GM12875 (cell line): ENCODE data around the gene C1QTNF3.
"Not testable (repeated sequence)": the region's sequence is repeated elsewhere in the genome, so short reads cannot be mapped to it uniquely, and the experiment has no call there.

Experiments used
- H3K4me3 ChIP-seq: one replicate; pipeline ENCODE4 v1.5.1; 2011; ENCODE audit warnings: low read depth, low read length, control low read depth
- CTCF ChIP-seq: IDR thresholded peaks from 2 replicates; pipeline ENCODE4 v1.5.1; 2011; ENCODE audit warnings: low read depth, mild to moderate bottlenecking, control low read depth, inconsistent platforms, low read length, moderate library complexity, borderline replicate concordance; ENCODE audit not compliant: insufficient read depth

Gene C1QTNF3

GRCh38 chr5:34035756-34036155, 7.3 kb downstream of the C1QTNF3 start:
- H3K4me3 ChIP-seq: no peak overlapping the region
- TF ChIP-seq CTCF: no peak

GRCh38 chr5:34034534-34035327, 8.3 kb downstream of the C1QTNF3 start:
- H3K4me3 ChIP-seq: no peak overlapping the region
- no peak for TF ChIP-seq CTCF

- no peak for TF ChIP-seq CTCF
- H3K4me3 ChIP-seq: no peak overlapping the region
Measured at GRCh38 chr5:34031966-34032365, 11.0 kb downstream of the C1QTNF3 start.

DNA sequence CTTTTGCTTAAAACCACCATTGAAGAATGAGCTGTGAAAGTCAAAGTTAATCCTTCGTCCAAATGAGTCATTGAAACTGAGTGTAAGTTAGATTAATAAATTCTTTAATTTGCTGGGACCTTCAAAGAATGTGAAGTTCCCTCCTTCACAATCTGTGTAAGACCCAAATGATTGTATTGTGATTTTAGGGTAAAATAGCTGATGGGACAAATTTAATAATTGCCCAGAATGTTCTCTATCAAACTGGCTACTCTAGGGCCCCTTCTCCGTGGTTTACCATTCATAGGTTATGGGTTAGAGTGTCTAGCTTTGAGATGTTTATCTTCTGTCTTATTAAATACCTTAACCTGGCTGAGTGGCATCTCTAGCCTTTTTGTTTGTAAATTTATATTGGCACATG, 11.9 kb downstream of the C1QTNF3 start:
- TF ChIP-seq CTCF: no peak
- H3K4me3 ChIP-seq: no peak overlapping the region

GRCh38 chr5:34030585-34030984, 12.4 kb downstream of the C1QTNF3 start:
- not testable (repeated sequence) for H3K4me3 ChIP-seq

DNA sequence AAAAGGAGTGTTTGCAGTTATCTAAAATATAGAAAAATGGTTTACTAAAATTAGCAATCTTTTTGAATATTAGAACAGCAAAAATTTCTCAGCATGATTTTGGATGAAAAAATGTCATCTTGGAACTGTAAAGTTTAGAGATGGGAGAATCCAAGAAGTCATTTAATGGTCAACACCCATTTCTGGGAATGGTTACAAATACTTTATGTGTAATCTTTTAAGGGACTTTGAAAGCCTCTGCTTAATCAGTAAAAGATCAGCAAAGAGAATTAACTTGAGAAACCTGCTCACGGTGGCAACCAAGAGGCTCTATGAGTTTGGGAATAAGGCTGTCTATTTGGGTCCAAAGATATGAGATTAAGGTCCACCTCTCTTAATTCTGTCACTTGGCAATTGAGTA, 13.0 kb downstream of the C1QTNF3 start:
- no peak for TF ChIP-seq CTCF
- no peak overlapping the region for H3K4me3 ChIP-seq

- no peak overlapping the region for H3K4me3 ChIP-seq
- TF ChIP-seq CTCF: no peak
Measured at GRCh38 chr5:34028349-34028748, 14.7 kb downstream of the C1QTNF3 start.

GRCh38 chr5:34026089-34026761, 16.8 kb downstream of the C1QTNF3 start:
- no peak for TF ChIP-seq CTCF
- H3K4me3 ChIP-seq: no peak overlapping the region
